GM18909 (cell line): ENCODE results near the gene LRGUK.
A peak's percentile ranks its signal among the peaks of the same experiment; 100 is the strongest.
"Not testable (repeated sequence)": the region's sequence is repeated elsewhere in the genome, so short reads cannot be mapped to it uniquely, and the experiment has no call there.

Experiments
- ATAC-seq: cut with Tn5 transposase; IDR thresholded peaks from one replicate; pipeline ENCODE4 v1.9.1; 2021; ENCODE audit warnings: mild to moderate bottlenecking; ENCODE audit not compliant: unreplicated experiment, poor library complexity

The LRGUK gene

GRCh38 chr7:134126966-134127848, at the start of gene LRGUK:
Gene LRGUK, plus strand, starts transcription at chr7:134127340. Its CDS starts 28 bp downstream, at chr7:134127368.
- ATAC-seq: peak; percentile 100

GRCh38 chr7:134077560-134077959, 49.6 kb upstream of the LRGUK start:
- ATAC-seq: not testable (repeated sequence)

GRCh38 chr7:134078991-134079390, 48.1 kb upstream of the LRGUK start:
- ATAC-seq: no peak

GRCh38 chr7:134081695-134082094, 45.4 kb upstream of the LRGUK start:
- no peak for ATAC-seq

GRCh38 chr7:134083766-134084487, 43.2 kb upstream of the LRGUK start:
- ATAC-seq: no peak

GRCh38 chr7:134084488-134085144, 42.5 kb upstream of the LRGUK start:
- no peak for ATAC-seq

- no peak for ATAC-seq
These were observed 41.8 kb upstream of the LRGUK start for GRCh38 chr7:134085311-134085710.

GRCh38 chr7:134086998-134087735, 40.0 kb upstream of the LRGUK start:
- ATAC-seq: no peak

- no peak for ATAC-seq
These were observed 38.9 kb upstream of the LRGUK start for GRCh38 chr7:134088199-134088598.

GRCh38 chr7:134089446-134089845, 37.7 kb upstream of the LRGUK start:
- ATAC-seq: no peak

GRCh38 chr7:134098072-134098471, 29.1 kb upstream of the LRGUK start:
- no peak for ATAC-seq

GRCh38 chr7:134101716-134102115, 25.4 kb upstream of the LRGUK start:
- ATAC-seq: no peak

GRCh38 chr7:134104166-134104565, 23.0 kb upstream of the LRGUK start:
- no peak for ATAC-seq

GRCh38 chr7:134105841-134106240, 21.3 kb upstream of the LRGUK start:
- ATAC-seq: no peak

GRCh38 chr7:134108802-134109201, 18.3 kb upstream of the LRGUK start:
- ATAC-seq: no peak

- ATAC-seq: no peak
These were observed 13.5 kb upstream of the LRGUK start for GRCh38 chr7:134113655-134114054.

GRCh38 chr7:134114992-134115391, 12.1 kb upstream of the LRGUK start:
- ATAC-seq: no peak

- no peak for ATAC-seq
These were observed 6.7 kb upstream of the LRGUK start for GRCh38 chr7:134120405-134120804.

- no peak for ATAC-seq
These were observed 5.5 kb upstream of the LRGUK start for GRCh38 chr7:134121632-134122139.

GRCh38 chr7:134122980-134123379, 4.2 kb upstream of the LRGUK start:
- no peak for ATAC-seq
